Activated naive CD4-positive, alpha-beta T cell treated with Interleukin-2 at 50 U/mL for 16 hours (primary cell): ENCODE results near the gene HHAT.

Source experiments
- DNase-seq: peaks from one replicate; pipeline ENCODE4 v3.0.0-alpha.2; 2020

HHAT gene

GRCh38 chr1:210361665-210362064 is 33.0 kb downstream of the HHAT start:
- no peak for DNase-seq

DNA sequence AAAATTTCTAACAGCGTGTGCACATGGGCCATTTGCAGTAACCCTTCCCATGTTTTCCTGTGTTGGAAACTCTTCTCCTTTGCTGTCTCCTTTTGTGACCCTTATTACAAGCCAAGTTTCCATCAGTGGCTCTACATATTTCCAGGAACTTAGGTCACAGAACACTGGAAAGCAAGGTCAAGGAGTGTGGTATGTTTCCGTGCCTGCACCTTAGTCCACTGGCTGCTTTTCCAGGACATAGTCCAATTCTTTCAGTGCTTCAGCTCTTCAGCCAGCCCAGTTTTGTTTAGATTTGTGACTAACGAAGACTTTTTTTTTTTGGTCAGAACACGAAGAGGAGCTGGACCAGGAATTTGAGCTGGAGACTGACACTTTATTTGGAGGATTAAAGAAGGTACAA is 33.8 kb downstream of the HHAT start:
- DNase-seq = no peak

DNA sequence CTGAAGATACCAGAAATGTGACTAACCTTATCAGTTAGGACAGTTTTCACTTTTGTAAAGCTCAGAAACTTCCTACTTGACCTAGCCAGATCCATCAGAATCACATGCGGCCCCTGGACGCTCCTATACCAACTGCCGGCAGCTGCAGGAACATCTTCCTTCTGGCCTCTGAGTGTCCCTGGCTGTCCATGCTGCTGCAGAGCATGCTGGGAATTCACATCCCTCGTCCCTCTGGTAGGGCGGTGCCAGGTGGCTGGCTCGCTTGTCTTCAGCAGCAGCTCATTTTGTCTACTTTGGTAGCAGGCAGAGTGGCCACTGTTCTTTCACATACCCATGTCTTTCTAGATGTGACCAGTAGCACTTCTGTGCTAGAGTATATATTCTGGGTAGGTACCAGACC is 34.4 kb downstream of the HHAT start:
- no peak for DNase-seq

- no peak for DNase-seq
Measured at GRCh38 chr1:210364479-210364878, 35.8 kb downstream of the HHAT start.

- DNase-seq = no peak
Measured at GRCh38 chr1:210366767-210367166, 38.1 kb downstream of the HHAT start.

DNA sequence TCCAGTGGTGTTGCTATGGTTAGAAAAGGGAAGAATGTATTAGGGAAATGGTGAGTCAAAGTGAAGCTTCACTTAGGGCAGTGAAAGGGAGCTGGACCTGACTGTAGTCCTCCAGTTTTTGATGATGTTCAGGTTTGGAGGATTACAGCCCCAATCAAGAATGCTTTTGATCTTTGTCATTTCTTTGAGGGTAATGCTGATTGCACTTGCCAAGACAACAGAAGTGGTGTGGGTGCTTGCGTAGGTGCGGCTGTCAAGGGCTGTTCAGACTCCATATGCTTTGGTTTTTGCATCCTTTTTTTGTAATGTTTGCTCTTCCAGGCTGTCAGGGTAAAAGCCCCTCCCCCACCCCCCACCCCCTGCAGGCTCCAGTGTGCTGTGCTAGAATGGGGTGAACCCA is 38.9 kb downstream of the HHAT start:
- DNase-seq = no peak

GRCh38 chr1:210369425-210369824 is 40.7 kb downstream of the HHAT start:
- no peak for DNase-seq

DNA sequence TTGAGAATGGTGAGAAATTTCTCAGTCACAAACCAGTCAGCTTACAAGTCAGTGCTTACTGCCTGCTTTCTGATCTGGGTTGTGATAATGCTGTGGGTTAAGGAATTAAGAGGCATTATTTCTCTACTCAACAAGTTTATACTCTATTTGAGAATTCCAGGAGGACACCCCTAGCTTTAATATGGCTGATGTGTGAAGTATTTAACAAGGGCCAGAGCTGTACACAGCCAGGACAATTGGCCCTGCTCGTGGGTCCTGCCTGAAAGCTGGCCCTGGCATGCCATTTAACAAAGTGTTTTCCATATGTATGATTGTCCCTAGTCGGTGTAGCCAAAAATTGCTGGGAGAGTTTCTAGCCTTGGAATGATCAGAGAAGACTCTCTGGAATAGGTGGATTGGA is 43.2 kb downstream of the HHAT start:
- DNase-seq = no peak

- DNase-seq = no peak
Measured at GRCh38 chr1:210372491-210372890, 43.8 kb downstream of the HHAT start.

DNA sequence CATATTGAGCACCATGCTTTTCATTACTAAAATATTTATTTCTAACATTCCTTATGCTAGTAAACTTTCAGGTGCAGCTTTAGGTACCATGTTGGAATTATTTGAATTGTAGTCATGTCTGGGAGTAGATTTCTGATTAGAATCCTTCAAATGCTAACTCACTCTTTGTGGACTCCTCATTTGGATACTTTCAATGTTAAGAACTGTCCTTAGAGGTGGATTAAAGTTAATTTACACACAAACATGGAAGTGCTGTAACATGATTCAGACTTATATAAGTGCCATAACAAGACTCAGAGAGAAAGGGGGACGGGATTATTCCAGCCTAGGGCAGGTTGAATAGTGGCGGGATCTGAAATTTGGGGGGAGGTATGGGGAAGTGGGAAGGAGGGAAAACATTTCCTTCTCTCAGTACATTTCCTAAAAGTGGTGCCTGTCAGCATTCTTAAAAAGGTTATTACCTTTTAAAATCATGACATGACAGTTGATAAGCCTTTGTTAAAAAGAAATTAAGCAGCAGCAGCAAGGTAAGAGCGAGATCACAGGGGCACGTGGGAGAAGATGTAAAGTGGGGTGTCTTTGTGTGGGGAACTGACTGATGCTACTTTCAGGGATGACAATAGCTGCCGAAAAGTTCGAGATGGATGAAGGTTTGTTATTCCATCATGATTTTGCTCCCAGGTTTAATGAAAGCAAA is 44.4 kb downstream of the HHAT start:
- peak; percentile 15 for DNase-seq

- no peak for DNase-seq
Measured at GRCh38 chr1:210373628-210373877, 44.9 kb downstream of the HHAT start.

DNA sequence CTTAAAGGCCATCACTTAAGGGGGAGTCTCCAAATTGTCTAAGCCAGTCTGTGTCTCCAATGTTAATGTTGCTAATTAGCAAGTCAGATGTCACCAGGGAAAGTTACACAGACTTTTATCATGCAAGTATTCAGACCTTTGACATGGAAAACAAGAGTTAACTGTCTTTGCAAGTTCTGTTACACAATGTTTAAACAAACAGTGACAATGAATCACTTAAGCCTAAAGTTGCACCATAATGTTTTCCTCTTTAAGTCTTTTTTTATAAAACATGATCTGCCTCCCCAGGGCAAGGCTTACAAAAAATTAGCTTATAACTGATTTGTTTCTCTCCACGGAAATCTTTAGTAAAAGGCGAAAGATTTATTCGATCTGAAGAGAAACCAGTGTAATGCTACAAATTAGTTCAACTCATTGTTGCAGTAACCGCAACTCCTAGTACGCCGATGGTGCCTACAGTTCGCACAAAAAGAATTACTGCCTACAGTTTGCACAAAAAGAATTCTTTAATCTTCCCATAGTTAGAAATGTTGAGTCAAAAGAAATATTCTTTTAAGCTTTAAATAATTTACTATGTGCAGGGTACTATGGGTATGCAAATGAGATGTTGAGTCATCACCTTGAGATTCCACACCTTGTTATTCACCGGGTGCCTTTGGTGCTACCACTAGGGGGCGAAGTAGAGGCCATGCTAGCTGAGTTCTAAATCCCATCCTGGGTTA is 45.3 kb downstream of the HHAT start:
- peak; percentile 79 for DNase-seq

- DNase-seq = no peak
Measured at GRCh38 chr1:210374600-210374953, 45.9 kb downstream of the HHAT start.

- DNase-seq = no peak
Measured at GRCh38 chr1:210376836-210377372, 48.2 kb downstream of the HHAT start.

GRCh38 chr1:210377731-210378333 is 49.1 kb downstream of the HHAT start:
- no peak for DNase-seq

- no peak for DNase-seq
Measured at GRCh38 chr1:210378736-210379135, 50.0 kb downstream of the HHAT start.

GRCh38 chr1:210381934-210382333 is 53.2 kb downstream of the HHAT start:
- no peak for DNase-seq

DNA sequence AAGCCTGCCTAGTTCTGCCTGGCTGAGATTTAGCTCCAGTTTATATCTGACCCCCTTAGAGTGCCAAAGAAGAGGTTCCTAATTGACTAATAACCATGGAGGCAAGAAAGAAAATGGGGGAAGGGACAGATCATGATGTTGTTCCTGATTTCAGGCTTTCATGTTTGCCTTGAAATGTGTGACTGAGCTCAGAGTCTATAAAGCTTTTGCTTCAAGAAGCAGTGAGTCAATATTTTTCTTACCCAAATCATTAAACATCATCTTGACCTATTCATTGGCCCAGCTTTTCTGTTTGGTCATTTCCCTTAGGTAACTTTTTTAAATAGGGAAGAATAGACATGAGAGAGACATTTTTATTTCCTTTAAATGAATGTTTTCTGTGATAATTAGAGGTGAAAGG is 55.9 kb downstream of the HHAT start:
- no peak for DNase-seq

DNA sequence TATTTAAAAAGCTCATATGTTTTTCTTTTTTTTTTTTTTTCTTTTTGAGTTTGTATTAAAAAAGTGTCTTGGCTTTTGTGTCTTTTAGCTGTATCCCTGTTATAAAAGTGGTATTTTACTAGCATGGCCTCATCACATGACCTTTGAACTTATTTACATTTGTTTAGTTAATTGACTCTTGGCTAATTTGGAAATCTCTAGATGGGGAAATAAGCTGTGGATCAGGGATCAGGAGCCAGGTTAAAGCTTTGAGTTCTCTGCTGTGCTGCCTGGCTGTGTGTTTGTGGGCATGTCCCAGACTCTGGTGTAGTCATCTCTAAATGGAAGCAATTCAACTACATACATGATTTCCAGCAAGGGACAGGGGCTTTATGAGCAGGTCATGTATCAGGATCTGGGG is 56.5 kb downstream of the HHAT start:
- DNase-seq = no peak

DNA sequence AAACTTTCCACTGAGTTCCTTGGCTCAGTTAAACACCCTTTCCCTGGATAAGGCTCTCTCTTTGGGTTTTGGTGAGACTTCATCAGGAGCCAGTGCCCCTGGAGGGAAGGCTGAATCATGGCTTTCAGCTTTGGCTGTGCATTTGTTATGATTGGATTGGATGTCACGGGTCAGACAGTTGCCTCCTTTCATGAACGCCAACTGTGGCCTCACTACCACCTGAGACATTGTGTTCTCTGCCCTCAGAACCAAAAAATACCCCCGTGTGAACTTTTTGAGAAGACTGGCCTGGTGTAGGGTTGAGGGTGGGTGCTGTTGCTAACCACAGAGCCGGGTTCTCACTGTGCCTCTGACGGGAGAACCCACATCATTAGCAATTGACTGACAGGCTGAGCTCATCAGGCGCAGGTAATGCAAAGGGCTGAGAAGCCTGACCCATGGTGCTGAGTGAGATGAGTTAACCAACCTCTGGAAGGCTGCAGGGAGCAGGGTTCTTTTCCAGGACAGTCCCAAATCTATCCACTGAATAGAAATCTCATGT is 65.6 kb downstream of the HHAT start:
- DNase-seq = no peak

GRCh38 chr1:210396541-210396940 is 67.8 kb downstream of the HHAT start:
- DNase-seq = no peak

- DNase-seq = no peak
Measured at GRCh38 chr1:210397252-210397651, 68.5 kb downstream of the HHAT start.

- no peak for DNase-seq
Measured at GRCh38 chr1:210397681-210398080, 69.0 kb downstream of the HHAT start.

GRCh38 chr1:210398466-210398865 is 69.8 kb downstream of the HHAT start:
- no peak for DNase-seq
